IPS DF 6.9 (cell line): ENCODE measurements around the gene MTHFR.
A peak's percentile ranks its signal among the peaks of the same experiment; 100 is the strongest.

ENCODE experiments used
- DNase-seq: peaks from one replicate; pipeline ENCODE4 v3.0.0-alpha.2; 2013; ENCODE audit warnings: low read depth, low spot score
- H3K27ac ChIP-seq: one replicate; pipeline ENCODE4 v1.5.1; 2013; ENCODE audit warnings: low read length, control low read depth
- H3K27me3 ChIP-seq: 2 replicates; pipeline ENCODE4 v1.6.1; 2013; ENCODE audit warnings: mild to moderate bottlenecking, low read length; ENCODE audit not compliant: control insufficient read depth, insufficient read depth
- H3K36me3 ChIP-seq: 2 replicates; pipeline ENCODE4 v1.6.1; 2013; ENCODE audit warnings: low read length; ENCODE audit not compliant: control insufficient read depth, insufficient read depth
- H3K4me1 ChIP-seq: 2 replicates; pipeline ENCODE4 v1.6.1; 2013; ENCODE audit warnings: low read length; ENCODE audit not compliant: control insufficient read depth, insufficient read depth
- H3K4me3 ChIP-seq: 2 replicates; pipeline ENCODE4 v1.5.1; 2013; ENCODE audit warnings: mild to moderate bottlenecking, low read length
- H3K9me3 ChIP-seq: 2 replicates; pipeline ENCODE4 v1.6.1; 2013; ENCODE audit warnings: low read length, inconsistent platforms; ENCODE audit not compliant: control insufficient read depth, insufficient read depth
- WGBS: extraction: QIAGEN DNeasy Blood & Tissue Kit; methylation state at CpG from one replicate; pipeline ENCODE4 v1.1.7; 2013; ENCODE audit warnings: mixed read lengths, missing lambda C conversion rate; ENCODE audit not compliant: insufficient read length, insufficient coverage; 5-methylcytosine and 5-hydroxymethylcytosine counted together

MTHFR gene

GRCh38 chr1:11831945-11832725 lies 26.4 kb upstream of the MTHFR start:
- H3K36me3 ChIP-seq, result peaks cover 65% of the 10 kb centered on the region
- H3K27ac ChIP-seq, result no peak overlapping the region
- WGBS, result no CpG with 5 or more reads among the region's 9 CpGs
- H3K4me3 ChIP-seq, result no peak overlapping the region
- DNase-seq, result no peak
- no peaks in the 10 kb centered on the region for H3K27me3 ChIP-seq
- no peaks in the 10 kb centered on the region for H3K4me1 ChIP-seq
- H3K9me3 ChIP-seq, result no peaks in the 10 kb centered on the region

- WGBS, result no CpG with 5 or more reads among the region's 19 CpGs
- no peak for DNase-seq
- H3K9me3 ChIP-seq, result no peaks in the 10 kb centered on the region
- H3K4me3 ChIP-seq, result no peak overlapping the region
- H3K36me3 ChIP-seq, result peaks cover 42% of the 10 kb centered on the region
- no peaks in the 10 kb centered on the region for H3K27me3 ChIP-seq
- no peaks in the 10 kb centered on the region for H3K4me1 ChIP-seq
- H3K27ac ChIP-seq, result no peak overlapping the region
Measured at GRCh38 chr1:11828511-11828910, 22.7 kb upstream of the MTHFR start.

GRCh38 chr1:11826946-11827345 lies 21.2 kb upstream of the MTHFR start:
- Histone ChIP-seq H3K4me1 (no peaks in the 10 kb centered on the region), H3K36me3 (peaks cover 32% of the 10 kb centered on the region), H3K4me3 (no peak overlapping the region), H3K27me3 (no peaks in the 10 kb centered on the region), H3K27ac (no peak overlapping the region), H3K9me3 (no peaks in the 10 kb centered on the region)
- DNase-seq, result no peak
- no CpG with 5 or more reads among the region's 9 CpGs for WGBS

- DNase-seq, result no peak
- no peak overlapping the region for H3K4me3 ChIP-seq
- WGBS, result no CpG with 5 or more reads among the region's 7 CpGs
- no peaks in the 10 kb centered on the region for H3K9me3 ChIP-seq
- H3K36me3 ChIP-seq, result peaks cover 31% of the 10 kb centered on the region
- no peaks in the 10 kb centered on the region for H3K27me3 ChIP-seq
- H3K4me1 ChIP-seq, result no peaks in the 10 kb centered on the region
- H3K27ac ChIP-seq, result no peak overlapping the region
Measured at GRCh38 chr1:11825131-11825530, 19.4 kb upstream of the MTHFR start.

- Histone ChIP-seq H3K27ac (no peak overlapping the region), H3K27me3 (no peaks in the 10 kb centered on the region), H3K9me3 (no peaks in the 10 kb centered on the region), H3K4me3 (no peak overlapping the region), H3K36me3 (peaks cover 21% of the 10 kb centered on the region), H3K4me1 (no peaks in the 10 kb centered on the region)
- no peak for DNase-seq
- WGBS, result no CpG with 5 or more reads among the region's 17 CpGs
Measured at GRCh38 chr1:11823366-11824137, 17.8 kb upstream of the MTHFR start.

GRCh38 chr1:11822091-11822490 lies 16.3 kb upstream of the MTHFR start:
- no peak for DNase-seq
- H3K27ac ChIP-seq, result no peak overlapping the region
- no peaks in the 10 kb centered on the region for H3K27me3 ChIP-seq
- H3K4me3 ChIP-seq, result no peak overlapping the region
- H3K4me1 ChIP-seq, result no peaks in the 10 kb centered on the region
- H3K36me3 ChIP-seq, result peaks cover 19% of the 10 kb centered on the region
- WGBS, result no CpG with 5 or more reads among the region's 3 CpGs
- H3K9me3 ChIP-seq, result no peaks in the 10 kb centered on the region

- H3K4me3 ChIP-seq, result no peak overlapping the region
- no peaks in the 10 kb centered on the region for H3K4me1 ChIP-seq
- no peaks in the 10 kb centered on the region for H3K27me3 ChIP-seq
- DNase-seq, result no peak
- no CpG with 5 or more reads among the region's 12 CpGs for WGBS
- H3K27ac ChIP-seq, result no peak overlapping the region
- H3K36me3 ChIP-seq, result peaks cover 17% of the 10 kb centered on the region
- H3K9me3 ChIP-seq, result no peaks in the 10 kb centered on the region
Measured at GRCh38 chr1:11817192-11817591, 11.4 kb upstream of the MTHFR start.

- Histone ChIP-seq H3K27me3 (no peaks in the 10 kb centered on the region), H3K4me3 (no peak overlapping the region), H3K36me3 (peaks cover 12% of the 10 kb centered on the region), H3K4me1 (no peaks in the 10 kb centered on the region), H3K9me3 (no peaks in the 10 kb centered on the region), H3K27ac (no peak overlapping the region)
- no CpG with 5 or more reads among the region's 5 CpGs for WGBS
- no peak for DNase-seq
Measured at GRCh38 chr1:11813021-11813420, 7.3 kb upstream of the MTHFR start.

- no peaks in the 10 kb centered on the region; the same call in 1 of the 2 replicates for H3K36me3 ChIP-seq
- no CpG with 5 or more reads among the region's 2 CpGs for WGBS
- no peak overlapping the region for H3K27ac ChIP-seq
- no peaks in the 10 kb centered on the region for H3K27me3 ChIP-seq
- no peak overlapping the region; the same call in 1 of the 2 replicates for H3K4me3 ChIP-seq
- DNase-seq, result no peak
- no peaks in the 10 kb centered on the region for H3K9me3 ChIP-seq
- 0 out of 2 replicates have a peak, but pooled peaks cover 5% of the 10 kb centered on the region for H3K4me1 ChIP-seq
Measured at GRCh38 chr1:11807133-11807532, 1.4 kb upstream of the MTHFR start.

- H3K4me1 ChIP-seq, result 0 out of 2 replicates have a peak, but pooled peaks cover 5% of the 10 kb centered on the region
- no peak for DNase-seq
- H3K36me3 ChIP-seq, result no peaks in the 10 kb centered on the region; the same call in 1 of the 2 replicates
- H3K27ac ChIP-seq, result no peak overlapping the region
- peak overlapping the region; percentile 82; the same call in 1 of the 2 replicates for H3K4me3 ChIP-seq
- no CpG with 5 or more reads among the region's 20 CpGs for WGBS
- no peaks in the 10 kb centered on the region for H3K27me3 ChIP-seq
- H3K9me3 ChIP-seq, result no peaks in the 10 kb centered on the region
Measured at GRCh38 chr1:11806307-11806936, 658 bp upstream of the MTHFR start.
